Loucy (cell line): ENCODE measurements around the gene FRMD4A.

Source experiments
- H2AFZ ChIP-seq: fragments of 200-600 bp; sonication (generic); 2 replicates; pipeline ENCODE4 v1.6.0; 2016; ENCODE audit warnings: antibody characterized with exemption, mild to moderate bottlenecking, low read length, moderate library complexity
- H3F3A ChIP-seq: fragments of 200-600 bp; 2 replicates; pipeline ENCODE4 v1.6.0; 2016; ENCODE audit warnings: antibody characterized with exemption, low read depth, mild to moderate bottlenecking
- H3K27me3 ChIP-seq: fragments of 200-600 bp; sonication (generic); 2 replicates; pipeline ENCODE4 v1.6.1; 2014; ENCODE audit warnings: low read length, mild to moderate bottlenecking; ENCODE audit not compliant: insufficient read depth, poor library complexity, severe bottlenecking
- H3K36me3 ChIP-seq: fragments of 200-600 bp; sonication (generic); 2 replicates; pipeline ENCODE4 v1.6.1; 2016; ENCODE audit warnings: low read length; ENCODE audit not compliant: insufficient read depth
- H3K4me1 ChIP-seq: fragments of 200-600 bp; sonication (generic); 2 replicates; pipeline ENCODE4 v1.5.1; 2014; ENCODE audit warnings: low read length, mild to moderate bottlenecking; ENCODE audit not compliant: insufficient read depth, poor library complexity, severe bottlenecking
- H3K4me2 ChIP-seq: fragments of 200-600 bp; sonication (generic); 2 replicates; pipeline ENCODE4 v1.6.0; 2014; ENCODE audit warnings: antibody characterized with exemption, low read length, low read depth, mild to moderate bottlenecking; ENCODE audit not compliant: poor library complexity, severe bottlenecking
- H3K4me3 ChIP-seq: fragments of 200-600 bp; sonication (generic); 2 replicates; pipeline ENCODE4 v1.5.1; 2014; ENCODE audit warnings: low read length, mild to moderate bottlenecking, mixed read lengths; ENCODE audit not compliant: poor library complexity, severe bottlenecking
- H3K79me2 ChIP-seq: fragments of 200-600 bp; sonication (generic); 2 replicates; pipeline ENCODE4 v1.6.1; 2014; ENCODE audit warnings: low read length; ENCODE audit not compliant: insufficient read depth
- H3K9ac ChIP-seq: fragments of 200-600 bp; sonication (generic); 2 replicates; pipeline ENCODE4 v1.6.0; 2014; ENCODE audit warnings: mild to moderate bottlenecking, low read depth, low read length, moderate library complexity; ENCODE audit not compliant: poor library complexity, severe bottlenecking
- H3K9me2 ChIP-seq: fragments of 200-600 bp; sonication (generic); replicated peaks from 2 replicates; pipeline ENCODE4 v1.6.1; 2016; ENCODE audit warnings: low read depth, low read length, mixed read lengths
- H3K9me3 ChIP-seq: fragments of 200-600 bp; sonication (generic); 2 replicates; pipeline ENCODE4 v1.6.1; 2014; ENCODE audit warnings: mild to moderate bottlenecking, antibody characterized with exemption, low read length, low read depth; ENCODE audit not compliant: insufficient read depth
- H4K20me1 ChIP-seq: fragments of 200-600 bp; sonication (generic); 2 replicates; pipeline ENCODE4 v1.6.0; 2014; ENCODE audit warnings: antibody characterized with exemption, low read length, mild to moderate bottlenecking; ENCODE audit not compliant: insufficient read depth, poor library complexity, severe bottlenecking
- EZH2phosphoT487 ChIP-seq: fragments of 200-600 bp; IDR thresholded peaks from 2 replicates; pipeline ENCODE4 v1.6.1; 2018; ENCODE audit warnings: antibody characterized with exemption, mild to moderate bottlenecking, moderate library complexity, borderline replicate concordance
- TF ChIP-seq, protein P1 (sequence below): fragments of 200-600 bp; sonication (generic); conservative IDR thresholded peaks from 2 replicates; pipeline ENCODE4 v1.5.1; 2014; ENCODE audit warnings: mild to moderate bottlenecking, antibody characterized with exemption, low read length

The FRMD4A gene

DNA sequence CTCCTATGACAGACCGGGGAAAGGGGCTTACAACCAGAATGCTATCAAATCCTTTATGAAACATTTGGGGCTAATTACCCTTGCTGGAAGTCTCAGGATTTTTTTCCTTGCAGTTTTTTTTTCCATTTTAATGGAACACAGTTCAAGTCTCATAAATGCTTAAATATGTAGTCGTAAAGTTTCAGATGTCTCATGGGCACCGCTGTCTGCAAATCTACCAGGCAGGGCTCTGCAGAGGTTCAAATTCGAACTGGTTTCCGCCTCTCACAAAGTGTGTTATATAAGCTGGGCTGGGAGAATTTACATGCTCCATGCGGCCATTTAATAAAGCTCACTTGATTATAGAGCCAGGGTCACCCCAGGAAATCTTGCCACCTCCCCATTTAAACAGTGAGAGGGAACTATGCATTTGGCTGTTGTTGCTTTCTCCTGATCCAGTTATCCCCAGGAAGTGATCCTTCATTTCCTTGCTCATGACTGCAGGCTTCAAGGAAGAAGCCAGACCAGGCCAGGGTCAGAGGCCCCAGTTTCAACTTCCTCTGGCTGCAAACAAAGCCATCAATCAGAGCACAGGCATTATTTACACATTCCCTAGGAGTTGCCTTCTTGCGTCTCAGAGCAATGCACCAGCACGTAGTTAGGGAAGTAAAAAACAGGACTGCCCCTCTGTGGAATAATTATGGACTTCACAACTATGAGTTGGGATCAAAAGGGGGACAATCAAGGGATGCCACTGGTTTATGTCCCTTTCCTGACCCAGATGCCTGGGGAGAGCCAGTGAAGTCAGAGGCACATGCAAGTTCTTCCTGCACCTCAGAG is 385.1 kb downstream of the FRMD4A start:
- H3K9ac ChIP-seq, result no peak overlapping the region
- H3K4me3 ChIP-seq, result no peak overlapping the region
- no peaks in the 10 kb centered on the region for H3K36me3 ChIP-seq
- no peaks in the 10 kb centered on the region for H3K27me3 ChIP-seq
- no peaks in the 10 kb centered on the region for H3K4me1 ChIP-seq
- H3F3A ChIP-seq, result no peaks in the 10 kb centered on the region
- no peak overlapping the region for H2AFZ ChIP-seq
- H3K9me2 ChIP-seq, result no peaks in the 10 kb centered on the region
- H3K79me2 ChIP-seq, result no peaks in the 10 kb centered on the region
- TF ChIP-seq, protein P1, sequence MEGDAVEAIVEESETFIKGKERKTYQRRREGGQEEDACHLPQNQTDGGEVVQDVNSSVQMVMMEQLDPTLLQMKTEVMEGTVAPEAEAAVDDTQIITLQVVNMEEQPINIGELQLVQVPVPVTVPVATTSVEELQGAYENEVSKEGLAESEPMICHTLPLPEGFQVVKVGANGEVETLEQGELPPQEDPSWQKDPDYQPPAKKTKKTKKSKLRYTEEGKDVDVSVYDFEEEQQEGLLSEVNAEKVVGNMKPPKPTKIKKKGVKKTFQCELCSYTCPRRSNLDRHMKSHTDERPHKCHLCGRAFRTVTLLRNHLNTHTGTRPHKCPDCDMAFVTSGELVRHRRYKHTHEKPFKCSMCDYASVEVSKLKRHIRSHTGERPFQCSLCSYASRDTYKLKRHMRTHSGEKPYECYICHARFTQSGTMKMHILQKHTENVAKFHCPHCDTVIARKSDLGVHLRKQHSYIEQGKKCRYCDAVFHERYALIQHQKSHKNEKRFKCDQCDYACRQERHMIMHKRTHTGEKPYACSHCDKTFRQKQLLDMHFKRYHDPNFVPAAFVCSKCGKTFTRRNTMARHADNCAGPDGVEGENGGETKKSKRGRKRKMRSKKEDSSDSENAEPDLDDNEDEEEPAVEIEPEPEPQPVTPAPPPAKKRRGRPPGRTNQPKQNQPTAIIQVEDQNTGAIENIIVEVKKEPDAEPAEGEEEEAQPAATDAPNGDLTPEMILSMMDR, result no peak
- TF ChIP-seq EZH2phosphoT487, result no peak
- no peaks in the 10 kb centered on the region for H3K9me3 ChIP-seq
- H3K4me2 ChIP-seq, result no peak overlapping the region
- no peaks in the 10 kb centered on the region for H4K20me1 ChIP-seq

DNA sequence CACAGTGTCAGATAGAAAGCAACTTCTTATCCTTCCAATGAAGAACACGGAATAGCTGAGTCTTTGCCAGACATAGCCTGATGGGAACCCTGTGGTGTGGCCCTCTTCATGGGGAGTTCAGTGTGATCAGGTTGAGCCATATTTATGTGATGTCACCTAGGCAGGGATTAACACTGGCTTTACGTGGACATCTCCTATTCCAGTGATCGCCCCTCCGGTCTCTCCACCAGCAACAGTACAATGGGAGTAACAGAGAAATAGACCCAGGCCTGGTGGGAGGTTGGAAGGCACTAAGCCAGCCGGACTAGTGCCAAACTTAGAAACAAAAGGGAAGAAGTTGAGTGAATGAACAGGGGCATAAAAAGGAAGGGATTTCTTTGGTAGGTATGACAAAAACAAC is 385.9 kb downstream of the FRMD4A start:
- Histone ChIP-seq H3K27me3 (no peaks in the 10 kb centered on the region), H3K9ac (no peak overlapping the region), H3K9me2 (no peaks in the 10 kb centered on the region), H3F3A (no peaks in the 10 kb centered on the region), H3K4me2 (no peak overlapping the region), H3K4me3 (no peak overlapping the region), H3K36me3 (no peaks in the 10 kb centered on the region), H3K79me2 (no peaks in the 10 kb centered on the region), H3K4me1 (no peaks in the 10 kb centered on the region), H3K9me3 (no peaks in the 10 kb centered on the region), H2AFZ (no peak overlapping the region), H4K20me1 (no peaks in the 10 kb centered on the region)
- no peak for TF ChIP-seq EZH2phosphoT487
- TF ChIP-seq, protein P1, result no peak

- TF ChIP-seq, protein P1, result no peak
- no peak for TF ChIP-seq EZH2phosphoT487
- Histone ChIP-seq H4K20me1 (no peaks in the 10 kb centered on the region), H3K36me3 (no peaks in the 10 kb centered on the region), H3K27me3 (no peaks in the 10 kb centered on the region), H3K9me2 (no peaks in the 10 kb centered on the region), H3K9me3 (no peaks in the 10 kb centered on the region), H3K4me1 (no peaks in the 10 kb centered on the region), H2AFZ (no peak overlapping the region), H3F3A (no peaks in the 10 kb centered on the region), H3K4me3 (no peak overlapping the region), H3K4me2 (no peak overlapping the region), H3K79me2 (no peaks in the 10 kb centered on the region), H3K9ac (no peak overlapping the region)
Observed at GRCh38 chr10:13943735-13944398, 386.9 kb downstream of the FRMD4A start.
